Ecto neural progenitor cell (in vitro differentiated cells): Measurements from ENCODE around the gene FAXC.

Experiments used
- DNase-seq: peaks from one replicate; pipeline ENCODE4 v3.0.0-alpha.2; 2018; ENCODE audit warnings: low spot score

FAXC gene

GRCh38 chr6:99349171-99350141, at the start of gene FAXC:
Gene FAXC, minus strand, starts transcription at chr6:99349674. Its CDS starts 302 bp downstream, at chr6:99349372.
- DNase-seq = peak; percentile 77

GRCh38 chr6:99397287-99397686, 47.8 kb upstream of the FAXC start:
- DNase-seq = no peak

DNA sequence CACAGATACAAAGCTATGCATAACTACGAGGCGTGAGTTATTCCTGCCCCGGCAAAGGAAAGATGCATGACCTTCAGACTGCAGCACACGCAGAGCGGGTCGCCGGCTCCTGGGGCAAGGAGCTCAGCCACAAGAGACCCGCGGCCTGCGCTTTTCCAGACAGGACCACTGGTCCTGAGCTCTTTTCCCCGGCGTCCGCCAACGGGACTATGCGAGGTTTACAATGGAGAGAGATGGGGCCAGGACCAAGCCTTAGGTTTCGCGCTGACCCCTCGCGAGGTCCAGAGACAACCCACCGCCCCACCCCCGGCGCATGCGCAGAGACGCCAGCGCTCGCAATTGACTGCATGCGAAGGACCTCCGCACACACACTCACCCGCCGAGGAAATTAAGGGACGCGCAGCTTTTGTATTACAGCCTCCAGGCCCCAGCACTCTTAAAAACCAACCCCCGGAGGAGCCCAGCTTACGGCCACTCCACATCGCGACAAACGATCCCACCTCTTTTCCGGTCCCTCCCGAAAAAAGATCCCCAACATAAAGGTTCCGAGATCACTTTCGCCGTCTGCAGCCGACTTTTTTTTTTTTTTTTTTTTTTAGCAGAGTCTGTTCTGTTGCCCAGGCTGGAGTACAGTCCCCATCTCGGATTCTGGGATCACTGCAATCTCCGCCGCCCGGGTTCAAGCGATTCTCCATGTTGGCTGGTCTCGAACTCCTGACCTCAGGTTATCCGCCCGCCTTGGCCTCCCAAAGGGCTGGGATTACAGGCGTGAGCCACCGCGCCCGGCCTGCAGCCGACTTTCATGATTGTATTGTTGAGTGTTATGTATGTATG, 44.4 kb upstream of the FAXC start, which contains the start of gene COQ3:
COQ3 (minus strand) TSS at position 498 of the 834 bp plus-strand sequence; CDS start at position 482, 16 bp downstream.
- peak; percentile 95 for DNase-seq

- no peak for DNase-seq
Measured at GRCh38 chr6:99393366-99393697, 43.9 kb upstream of the FAXC start.

DNA sequence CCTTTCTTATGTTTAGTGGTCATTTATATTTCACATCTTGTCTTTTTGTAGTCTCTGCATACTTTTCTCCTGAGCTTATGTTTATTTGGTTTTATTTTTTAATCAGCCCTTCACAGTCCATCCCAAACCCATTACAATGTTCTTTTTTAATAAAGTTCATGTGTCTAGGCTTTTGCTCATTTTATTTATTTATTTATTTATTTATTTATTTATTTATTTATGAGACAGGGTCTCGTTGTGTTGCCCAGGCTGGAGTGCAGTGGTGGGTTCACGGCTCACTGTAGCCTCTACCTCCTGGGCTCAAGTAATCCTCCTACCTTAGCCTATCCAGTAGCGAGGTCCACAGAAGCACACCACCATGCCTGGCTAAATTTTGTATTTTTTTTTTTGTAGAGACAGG, 41.4 kb upstream of the FAXC start:
- no peak for DNase-seq

DNA sequence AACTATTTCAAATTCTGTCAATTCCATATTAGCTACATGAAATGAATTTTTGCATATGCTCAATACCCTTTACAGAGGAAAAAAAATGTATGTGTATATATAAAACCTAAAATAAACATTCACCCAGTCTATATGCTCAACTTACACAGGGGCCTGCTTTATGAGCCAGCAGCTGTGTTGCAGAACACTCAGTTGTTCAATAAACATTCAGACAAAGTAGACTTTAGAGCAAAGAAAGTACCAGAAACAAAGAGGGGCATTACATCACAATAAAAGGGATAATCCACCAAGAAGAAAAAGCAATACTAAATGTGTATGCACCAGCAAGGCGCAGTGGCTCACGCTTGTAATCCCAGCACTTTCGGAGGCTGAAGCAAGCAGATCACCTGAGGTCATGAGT, 35.0 kb upstream of the FAXC start:
- DNase-seq = no peak

DNA sequence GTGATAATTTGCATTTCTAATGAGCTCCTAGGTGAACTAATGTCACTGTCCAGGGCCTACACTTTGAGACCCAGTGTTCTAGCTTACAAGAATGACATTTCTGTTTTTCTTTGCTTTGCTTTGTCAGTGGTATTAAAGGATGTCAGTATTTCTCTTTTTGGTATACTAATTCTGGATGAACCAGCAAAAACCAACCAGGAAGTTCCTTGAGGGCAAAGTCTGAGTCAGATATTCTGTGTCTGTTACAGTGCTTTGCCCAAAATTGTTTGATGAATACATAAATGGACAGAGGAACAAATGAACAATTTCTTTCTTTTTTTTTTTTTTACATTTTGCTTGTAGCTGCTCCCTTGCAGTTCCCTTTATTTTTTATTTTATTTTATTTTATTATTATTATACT, 29.2 kb upstream of the FAXC start:
- DNase-seq = no peak

- DNase-seq = no peak
Measured at GRCh38 chr6:99369533-99369932, 20.1 kb upstream of the FAXC start.

- DNase-seq = no peak
Measured at GRCh38 chr6:99366852-99367251, 17.4 kb upstream of the FAXC start.

- no peak for DNase-seq
Measured at GRCh38 chr6:99364026-99364425, 14.6 kb upstream of the FAXC start.

DNA sequence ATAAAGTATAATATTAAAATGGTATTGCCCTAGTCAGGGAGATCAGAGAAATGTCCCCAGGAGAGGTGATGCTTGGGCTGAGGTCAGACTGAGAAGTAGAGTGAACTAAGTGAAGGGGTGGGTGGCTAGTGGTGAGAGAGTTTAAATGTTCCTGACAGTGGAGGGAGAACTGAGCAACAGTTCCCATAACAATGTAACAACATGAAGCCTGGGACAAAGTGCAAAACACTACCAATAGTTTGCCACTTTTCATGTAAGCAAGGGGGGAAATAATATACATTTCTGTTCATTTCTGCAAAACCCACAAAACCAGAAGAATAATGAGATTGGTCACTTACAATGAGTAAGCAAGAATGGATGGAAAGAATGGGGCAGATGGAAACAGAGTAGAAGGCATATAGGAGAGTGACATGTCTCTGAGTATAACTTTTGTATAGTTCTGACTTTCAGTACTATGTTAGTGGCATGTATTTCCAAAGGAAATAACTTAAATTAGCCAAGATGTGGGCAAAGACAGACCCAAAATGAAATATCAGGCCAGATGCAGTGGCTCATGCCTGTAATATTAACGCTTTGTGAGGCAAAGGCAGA, 13.3 kb upstream of the FAXC start:
- no peak for DNase-seq

DNA sequence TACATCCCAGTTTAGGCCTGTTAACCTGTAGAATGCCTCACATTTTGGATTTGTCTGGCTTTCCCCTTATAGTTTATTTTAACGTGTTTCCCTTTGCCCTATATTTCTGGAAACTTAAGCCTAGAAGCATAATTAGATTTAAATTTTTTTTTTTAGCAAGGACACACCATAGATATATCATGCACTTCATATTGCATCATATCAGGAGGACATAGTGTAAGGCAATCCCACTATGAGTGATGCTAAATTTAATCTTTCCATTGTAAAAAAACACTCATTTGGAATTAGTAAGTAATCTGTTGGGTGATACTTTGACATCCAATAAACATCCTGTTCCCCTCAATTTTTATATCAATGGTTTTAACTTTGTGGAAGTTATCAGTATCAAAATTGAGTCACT, 10.3 kb upstream of the FAXC start:
- DNase-seq = no peak

- no peak for DNase-seq
Measured at GRCh38 chr6:99356641-99357040, 7.2 kb upstream of the FAXC start.

DNA sequence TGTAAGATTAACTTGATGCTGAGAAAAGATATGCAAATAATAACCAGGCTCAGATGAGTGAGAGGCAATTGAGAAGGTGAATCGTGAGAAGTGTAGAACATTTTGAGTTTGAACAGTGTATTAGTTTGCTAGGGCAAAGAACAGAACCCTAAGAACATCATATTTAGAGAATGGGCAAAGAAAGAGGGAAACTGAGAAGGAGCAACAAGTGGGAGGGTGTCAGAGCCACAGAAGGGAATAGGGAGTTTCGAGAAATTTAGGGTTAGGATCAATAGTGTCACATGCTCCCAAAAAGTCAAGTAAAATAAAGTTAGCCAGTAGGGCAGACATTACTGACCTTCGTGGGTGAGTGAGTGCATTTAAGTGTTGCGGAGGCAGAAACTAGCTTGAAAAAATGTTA, 5.5 kb upstream of the FAXC start:
- DNase-seq = no peak

GRCh38 chr6:99353126-99353525, 3.7 kb upstream of the FAXC start:
- no peak for DNase-seq

- DNase-seq = no peak
Measured at GRCh38 chr6:99350573-99350972, 1.1 kb upstream of the FAXC start.

GRCh38 chr6:99348288-99349170, 945 bp downstream of the FAXC start:
- DNase-seq = no peak

DNA sequence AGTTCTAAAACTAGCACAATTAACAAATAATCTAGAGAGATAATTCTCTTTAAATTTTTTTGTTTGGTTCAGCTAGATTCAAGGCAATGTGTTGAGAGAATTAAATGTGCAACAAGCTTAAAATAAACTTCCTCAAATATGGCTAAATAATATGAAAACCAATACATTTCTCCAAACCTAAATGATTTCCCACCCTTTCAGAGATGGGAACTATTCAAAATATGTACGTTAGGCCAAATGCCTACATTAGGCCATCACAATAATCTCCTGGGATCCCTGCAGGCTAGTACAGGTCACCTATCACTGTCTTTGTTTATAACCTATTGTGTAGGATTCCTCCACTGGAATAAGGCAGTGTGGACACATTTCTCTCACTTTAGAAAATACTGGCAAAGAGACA, 1.7 kb downstream of the FAXC start:
- DNase-seq = no peak

DNA sequence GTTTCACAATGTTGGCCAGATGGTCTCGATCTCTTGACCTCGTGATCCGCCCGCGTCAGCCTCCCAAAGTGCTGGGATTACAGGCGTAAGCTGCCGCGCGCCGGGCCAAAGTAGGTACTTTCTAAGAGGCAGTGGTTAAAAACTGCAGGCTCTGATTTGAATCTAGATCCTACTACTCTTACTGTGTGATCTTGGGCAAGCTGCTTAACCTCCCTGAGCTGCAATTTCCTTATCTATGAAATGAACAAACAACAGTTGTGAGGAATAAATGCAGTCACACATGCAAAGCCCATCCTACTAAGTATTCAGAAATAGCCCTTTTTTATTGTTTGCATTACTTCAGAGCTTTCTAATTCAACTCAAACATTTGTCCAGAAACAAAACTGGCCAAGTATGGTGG, 2.9 kb downstream of the FAXC start:
- no peak for DNase-seq

- DNase-seq = no peak
Measured at GRCh38 chr6:99345164-99345563, 4.3 kb downstream of the FAXC start.

GRCh38 chr6:99344289-99344688, 5.2 kb downstream of the FAXC start:
- no peak for DNase-seq
